HCT116 (cell line): ENCODE measurements around the gene MSTN. TPM values are rescaled to one million over a fixed set of nuclear protein-coding genes. Genes with fewer than 3 reads are reported as not detected.
A peak's percentile ranks its signal among the peaks of the same experiment; 100 is the strongest.

Experiments
- ATAC-seq: fragments of 200-7000 bp; cut with Tn5 transposase; 2 replicates; pipeline ENCODE4 v1.9.1; 2020; ENCODE audit warnings: mild to moderate bottlenecking, moderate library complexity
- BruUV-seq: library from RNA; stranded (reverse); fragments of 400-500 nt; replicated peaks from 2 replicates; lab custom pipeline; 2021; lab: Mats Ljungman, UMichigan
- CTCF ChIA-PET: fragments of 300-600 bp; sonication (Branson Sonifier 250); formaldehyde crosslinking; loops from one replicate; lab custom pipeline; 2021; ENCODE audit warnings: antibody characterized with exemption; lab: Charles Lee
- POLR2A ChIA-PET: fragments of 300-600, 350-600 bp; sonication (Branson Sonifier 250); formaldehyde crosslinking; loops from one replicate; lab custom pipeline; 2021; ENCODE audit warnings: antibody characterized with exemption; lab: Charles Lee
- RAD21 ChIA-PET, 2 experiments: fragments of 300-600 bp; sonication (Branson Sonifier 250); formaldehyde crosslinking; loops; one replicate each; lab custom pipeline; 2023; ENCODE audit warnings: low total read pairs in 2 of 2; ENCODE audit not compliant: uncharacterized antibody in 2 of 2, unreplicated experiment in 2 of 2, low non-redundant PET in 1 of 2; lab: Charles Lee
- DNase-seq: peaks from one replicate; pipeline ENCODE4 v3.0.0-alpha.2; 2010; ENCODE audit warnings: low read depth, low spot score
- H2AFZ ChIP-seq: fragments of 200-600 bp; shearing (Covaris generic), sonication (generic); 2 replicates; pipeline ENCODE4 v1.6.1; 2017; ENCODE audit warnings: low read depth, mixed run types, mixed read lengths, antibody characterized with exemption, low read length; ENCODE audit not compliant: poor library complexity, severe bottlenecking
- H3K27ac ChIP-seq: 2 replicates; pipeline ENCODE4 v1.5.1; 2012; ENCODE audit warnings: low read depth, low read length
- H3K27me3 ChIP-seq: fragments of 200-600 bp; sonication (generic); 2 replicates; pipeline ENCODE4 v1.6.1; 2016; ENCODE audit warnings: mixed run types, low read length, mixed read lengths; ENCODE audit not compliant: insufficient read depth
- H3K36me3 ChIP-seq, 2 experiments: fragments of 200-500 bp in 1 of 2; fragments of 200-600 bp in 1 of 2; sonication (Bioruptor generic) in 1 of 2; sonication (generic) in 1 of 2; 2 replicates each; pipeline versions ENCODE4 v1.5.1 to v1.6.1; 2014 to 2016; ENCODE audit warnings: low read length in 2 of 2, inconsistent platforms in 1 of 2, mixed read lengths in 1 of 2, mixed run types in 1 of 2; ENCODE audit not compliant: insufficient read depth in 2 of 2, control insufficient read depth in 1 of 2
- H3K4me1 ChIP-seq, 2 experiments: fragments of 200-600 bp in 1 of 2; sonication (generic) in 1 of 2; 2 replicates each; pipeline versions ENCODE4 v1.5.1 to v1.6.1; 2012 to 2017; ENCODE audit warnings: low read length in 2 of 2, inconsistent platforms in 1 of 2, mild to moderate bottlenecking in 1 of 2, mixed read lengths in 1 of 2, mixed run types in 1 of 2, moderate library complexity in 1 of 2; ENCODE audit not compliant: insufficient read depth in 2 of 2, control insufficient read depth in 1 of 2
- H3K4me2 ChIP-seq: fragments of 200-600 bp; sonication (generic); 2 replicates; pipeline ENCODE4 v1.6.1; 2017; ENCODE audit warnings: mixed run types, low read length, mixed read lengths
- H3K4me3 ChIP-seq, 2 experiments: fragments of 200-600 bp in 1 of 2; sonication (generic) in 1 of 2; replicated peaks in 1 of 2; 2 replicates each; pipeline ENCODE4 v1.5.1; 2011 to 2016; ENCODE audit warnings: low read length in 2 of 2, control low read depth in 1 of 2, low read depth in 1 of 2, mild to moderate bottlenecking in 1 of 2, mixed read lengths in 1 of 2, mixed run types in 1 of 2
- H3K79me2 ChIP-seq: fragments of 200-600 bp; sonication (generic); 2 replicates; pipeline ENCODE4 v1.6.1; 2017; ENCODE audit warnings: mild to moderate bottlenecking, mixed run types, low read length, moderate library complexity, mixed read lengths; ENCODE audit not compliant: insufficient read depth
- H3K9ac ChIP-seq: fragments of 200-600 bp; sonication (generic); 2 replicates; pipeline ENCODE4 v1.6.1; 2016; ENCODE audit warnings: low read length, mixed read lengths
- H3K9me2 ChIP-seq: fragments of 200-600 bp; sonication (generic), shearing (Covaris generic); 2 replicates; pipeline ENCODE4 v1.6.1; 2017; ENCODE audit warnings: mixed run types, mild to moderate bottlenecking, moderate library complexity; ENCODE audit not compliant: insufficient read depth
- H3K9me3 ChIP-seq, 2 experiments: fragments of 200-500 bp in 1 of 2; fragments of 200-600 bp in 1 of 2; sonication (Bioruptor generic) in 1 of 2; sonication (generic) in 1 of 2; 2 replicates each; pipeline ENCODE4 v1.6.1; 2014 to 2017; ENCODE audit warnings: low read length in 2 of 2, mixed read lengths in 2 of 2, inconsistent platforms in 1 of 2, low read depth in 1 of 2, mild to moderate bottlenecking in 1 of 2, mixed run types in 1 of 2, moderate library complexity in 1 of 2; ENCODE audit not compliant: control insufficient read depth in 1 of 2, insufficient read depth in 1 of 2
- H4K20me1 ChIP-seq: fragments of 200-600 bp; sonication (generic), shearing (Covaris generic); 2 replicates; pipeline ENCODE4 v1.6.1; 2017; ENCODE audit warnings: mixed run types, mild to moderate bottlenecking, moderate library complexity; ENCODE audit not compliant: insufficient read depth
- CTCF ChIP-seq, 3 experiments: fragments of 200-600 bp in 1 of 3; sonication (generic) in 1 of 3; IDR thresholded peaks in 2 of 3; conservative IDR thresholded peaks in 1 of 3; 2 replicates each; pipeline ENCODE4 v1.5.1; 2012 to 2017; ENCODE audit warnings: low read depth in 2 of 3, low read length in 2 of 3, antibody characterized with exemption in 1 of 3, borderline replicate concordance in 1 of 3, control low read depth in 1 of 3, mild to moderate bottlenecking in 1 of 3, mixed read lengths in 1 of 3, mixed run types in 1 of 3, moderate library complexity in 1 of 3; ENCODE audit not compliant: insufficient read depth in 1 of 3
- EGR1 ChIP-seq: IDR thresholded peaks from 2 replicates; pipeline ENCODE4 v1.6.1; 2012; ENCODE audit warnings: low read depth
- ELF1 ChIP-seq: IDR thresholded peaks from 2 replicates; pipeline ENCODE4 v1.6.1; 2012; ENCODE audit warnings: low read depth, borderline replicate concordance
- MAX ChIP-seq: IDR thresholded peaks from 2 replicates; pipeline ENCODE4 v1.6.1; 2012
- POLR2A ChIP-seq: IDR thresholded peaks from 2 replicates; pipeline ENCODE4 v1.7.0; 2011; ENCODE audit warnings: borderline replicate concordance; ENCODE audit not compliant: insufficient read depth, insufficient read length; ENCODE audit errors: extremely low read depth
- RAD21 ChIP-seq: IDR thresholded peaks from 2 replicates; pipeline ENCODE4 v1.6.1; 2012; ENCODE audit warnings: low read depth, mild to moderate bottlenecking
- ZBTB33 ChIP-seq: IDR thresholded peaks from 2 replicates; pipeline ENCODE4 v1.6.1; 2011; ENCODE audit warnings: mild to moderate bottlenecking, low read length, moderate library complexity; ENCODE audit not compliant: insufficient replicate concordance; ENCODE audit errors: extremely low read depth
- intact Hi-C: fragments of 100-400 bp; cut with micrococcal nuclease; formaldehyde crosslinking; loops from 2 replicates; pipeline ENCODE4 v1.10.0; 2022
- total RNA-seq: library from RNA; stranded (reverse); gene quantifications from one replicate; pipeline ENCODE4 v1.2.1, GENCODE V29; 2021; ENCODE audit not compliant: unreplicated experiment

MSTN gene
- total RNA-seq, 1 experiment from 2014 or later: 0.12 TPM

- no peak overlapping the region for H3K27ac ChIP-seq
- TF ChIP-seq RAD21 (peak; percentile 85), EGR1 (no peak), CTCF (IDR thresholded peaks at IDR 0.05 in 2 of 3, conservative IDR thresholded peaks at IDR 0.05 in 1 of 3; ENCODE audit: borderline replicate concordance in 1 of 3, insufficient read depth in 1 of 3, low read depth in 2 of 3, low read length in 2 of 3) (peak; percentile 63 to 86 (median 78); a peak in 5 of 6 replicates)
- TF ChIP-seq, all 23 proteins: peak for 2
- intact Hi-C loops: loop anchor here (1.0 to 5.0 kb wide), 6 partner anchors 92 to 713 kb away; a partner anchor contains a TSS
- CTCF ChIA-PET: interaction anchor here (1.1 to 2.0 kb wide), 10 partner anchors 15 to 423 kb away, joined by 3 to 9 read pairs (median 6); partner anchors contain the start of gene HIBCH
- RAD21 ChIA-PET: interaction anchor here in 1 of 2 experiments (0.6 kb wide), 1 partner anchor 91 kb away, joined by 3 read pairs; no protein-coding TSS in a partner anchor
- POLR2A ChIA-PET: no interaction called here
- ATAC-seq: peak; percentile 84
- no peaks in the 10 kb centered on the region for H3K79me2 ChIP-seq
- no peaks in the 10 kb centered on the region for H3K36me3 ChIP-seq
- H4K20me1 ChIP-seq: no peaks in the 10 kb centered on the region
- no peak overlapping the region for H3K4me3 ChIP-seq
- peak overlapping the region; percentile 75 for H2AFZ ChIP-seq
- no peaks in the 10 kb centered on the region for H3K9me2 ChIP-seq
- H3K4me1 ChIP-seq: no peaks in the 10 kb centered on the region
- DNase-seq: peak; percentile 72
- no TSS peak for BruUV-seq
- no peaks in the 10 kb centered on the region for H3K27me3 ChIP-seq
- no peak overlapping the region for H3K9ac ChIP-seq
- H3K4me2 ChIP-seq: no peak overlapping the region
- no peaks in the 10 kb centered on the region for H3K9me3 ChIP-seq
Measured at GRCh38 chr2:190088917-190089316, 26.4 kb upstream of the MSTN start.

- Histone ChIP-seq H3K9ac (no peak overlapping the region), H4K20me1 (no peaks in the 10 kb centered on the region), H3K4me3 (no peak overlapping the region), H3K4me2 (no peak overlapping the region), H3K27me3 (no peaks in the 10 kb centered on the region), H3K27ac (no peak overlapping the region), H3K9me3 (no peaks in the 10 kb centered on the region), H3K36me3 (no peaks in the 10 kb centered on the region), H3K4me1 (no peaks in the 10 kb centered on the region), H2AFZ (no peak overlapping the region), H3K79me2 (no peaks in the 10 kb centered on the region), H3K9me2 (no peaks in the 10 kb centered on the region)
- CTCF ChIA-PET: no interaction called here
- POLR2A ChIA-PET: no interaction called here
- TF ChIP-seq POLR2A (no peak), ZBTB33 (no peak), MAX (no peak), ELF1 (no peak), CTCF (IDR thresholded peaks at IDR 0.05 in 2 of 3, conservative IDR thresholded peaks at IDR 0.05 in 1 of 3; ENCODE audit: borderline replicate concordance in 1 of 3, insufficient read depth in 1 of 3, low read depth in 2 of 3, low read length in 2 of 3) (peak in 2 of 3 experiments; percentile 18 to 30; a peak in 2 of 6 replicates)
- DNase-seq (no peak), ATAC-seq (no peak)
- RAD21 ChIA-PET: no interaction called here
- intact Hi-C loops: loop anchor here (5.0 kb wide), 1 partner anchor 718 kb away; no protein-coding TSS in a partner anchor
- BruUV-seq: no TSS peak
Measured at GRCh38 chr2:190084704-190085103, 22.2 kb upstream of the MSTN start.
